KG1 (cell line): ENCODE data around the gene COLEC11.
"Not testable (repeated sequence)": the region's sequence is repeated elsewhere in the genome, so short reads cannot be mapped to it uniquely, and the experiment has no call there.

Experiments
- DNase-seq: peaks from one replicate; lab custom pipeline; 2025; lab: John Stamatoyannopoulos, UW

The COLEC11 gene

DNA sequence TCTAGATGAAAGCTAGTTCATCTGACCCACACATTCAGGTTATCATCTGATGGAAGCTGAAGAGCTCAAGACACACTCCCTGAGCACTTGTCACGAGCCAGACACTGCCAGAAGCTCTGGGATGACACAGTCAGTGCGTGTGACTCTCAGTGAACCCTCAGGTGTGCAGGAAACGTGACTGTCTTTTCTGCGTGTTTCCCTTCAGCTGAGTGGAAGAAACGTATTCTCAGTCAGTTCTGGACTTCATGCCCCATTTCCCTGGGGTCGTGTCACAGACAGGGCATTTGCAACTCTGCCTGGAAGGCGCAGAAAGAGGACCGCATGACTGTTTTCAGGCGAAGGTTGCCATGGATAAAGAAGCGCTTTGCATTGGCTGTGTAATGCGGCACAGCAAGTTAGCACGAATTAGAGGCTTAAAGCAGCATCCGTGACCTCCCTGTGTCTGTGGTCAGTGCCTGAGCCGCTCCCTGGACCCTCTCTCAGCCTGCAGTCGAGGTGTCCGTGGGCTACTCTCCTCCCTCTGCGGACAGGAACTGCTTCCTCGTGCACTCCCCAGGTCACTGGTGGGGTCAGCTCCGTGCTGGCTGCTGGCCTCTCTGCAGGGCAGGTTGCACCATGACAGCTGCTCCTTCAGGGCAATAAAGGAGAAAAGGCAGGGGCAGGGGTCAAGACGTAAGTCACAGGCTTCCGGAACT is 59.8 kb downstream of the COLEC11 start:
- DNase-seq = no peak

DNA sequence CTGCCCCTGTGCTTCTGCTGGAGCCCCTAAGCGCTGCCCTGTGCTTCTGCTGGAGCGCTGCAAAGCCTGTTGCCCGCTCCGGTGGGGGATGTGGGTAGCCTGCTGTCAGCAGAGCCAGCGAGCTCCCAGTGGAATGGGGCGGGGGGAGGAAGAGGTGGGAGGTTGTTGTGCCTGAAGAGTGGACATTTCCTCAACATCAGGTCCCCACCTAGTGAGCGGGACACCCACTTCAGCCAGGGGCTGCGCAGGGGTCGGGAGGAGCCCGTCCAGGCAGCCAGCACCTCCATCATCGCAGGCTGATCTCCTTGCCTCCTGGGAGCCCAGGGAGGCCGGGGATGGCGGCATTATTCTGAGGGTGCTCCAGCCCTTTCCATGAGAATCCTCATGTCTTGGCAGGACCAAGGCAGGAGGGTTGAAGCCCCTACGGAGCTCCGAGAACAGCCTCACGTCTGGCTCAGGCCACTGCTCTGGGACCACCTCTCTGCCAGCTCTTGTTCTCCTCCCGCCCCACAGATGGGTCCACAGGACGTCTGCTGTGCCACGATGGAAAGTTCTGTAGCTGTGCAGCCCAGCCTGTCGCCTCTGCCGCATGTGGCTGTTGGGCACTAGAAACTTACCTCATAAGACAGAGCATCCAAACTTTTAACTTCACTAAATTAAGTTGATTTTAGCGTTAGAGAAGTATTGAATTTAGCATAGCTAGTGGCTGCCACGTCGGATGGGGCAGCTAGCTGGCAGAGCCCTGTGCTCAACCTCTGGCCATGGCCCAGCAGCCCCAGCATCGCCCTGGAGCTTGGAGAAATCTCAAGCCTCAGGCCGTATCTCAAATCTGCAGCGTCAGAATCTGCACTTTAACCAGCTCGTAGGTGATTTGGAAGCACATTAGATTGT is 61.2 kb downstream of the COLEC11 start:
- DNase-seq = no peak

DNA sequence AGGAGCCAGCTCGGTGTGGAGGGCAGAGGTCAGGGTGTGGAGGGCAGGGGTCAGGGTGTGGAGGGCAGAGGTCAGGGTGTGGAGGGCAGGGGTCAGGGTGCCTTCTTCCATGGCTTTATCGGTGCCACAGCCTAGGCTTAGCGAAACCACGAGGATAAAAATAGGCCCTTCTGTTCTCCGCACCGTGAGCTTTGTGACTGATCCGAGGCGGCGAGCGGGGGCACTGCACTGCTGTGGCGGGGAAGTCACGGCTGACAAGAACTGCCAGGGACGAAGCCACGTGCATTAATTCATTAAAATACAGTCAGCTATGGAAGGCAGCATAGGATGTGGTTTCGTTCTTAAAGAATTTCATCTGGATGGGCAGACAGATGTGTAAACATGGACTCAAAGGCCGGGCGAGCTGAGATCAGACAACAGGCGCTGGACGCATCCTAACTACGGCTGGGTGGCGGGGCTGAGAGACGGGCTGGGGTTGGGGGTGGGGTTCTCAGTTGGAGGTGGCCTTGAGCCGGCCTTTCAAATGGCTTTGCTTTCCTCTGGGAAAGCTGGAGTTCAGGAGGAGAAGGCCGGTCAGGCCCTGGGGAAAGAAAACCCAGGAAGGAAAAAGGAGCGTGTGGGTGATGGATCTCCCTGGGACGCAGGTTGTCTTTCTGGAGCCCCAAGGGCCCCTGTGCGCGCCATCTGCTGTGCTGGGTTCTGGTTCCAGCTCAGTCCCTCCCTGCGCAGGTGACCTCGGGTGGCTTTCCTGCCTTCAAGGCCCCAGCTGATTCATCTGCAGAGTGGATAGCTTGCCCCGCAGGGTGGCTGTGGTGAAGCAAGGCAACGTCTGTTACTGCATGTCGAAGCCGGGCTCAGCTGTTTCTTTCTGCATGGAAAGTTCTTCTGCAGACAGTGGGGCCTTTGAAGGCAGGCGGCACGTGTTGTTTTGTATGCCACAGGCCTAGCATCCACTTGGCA is 62.1 kb downstream of the COLEC11 start:
- no peak for DNase-seq

DNA sequence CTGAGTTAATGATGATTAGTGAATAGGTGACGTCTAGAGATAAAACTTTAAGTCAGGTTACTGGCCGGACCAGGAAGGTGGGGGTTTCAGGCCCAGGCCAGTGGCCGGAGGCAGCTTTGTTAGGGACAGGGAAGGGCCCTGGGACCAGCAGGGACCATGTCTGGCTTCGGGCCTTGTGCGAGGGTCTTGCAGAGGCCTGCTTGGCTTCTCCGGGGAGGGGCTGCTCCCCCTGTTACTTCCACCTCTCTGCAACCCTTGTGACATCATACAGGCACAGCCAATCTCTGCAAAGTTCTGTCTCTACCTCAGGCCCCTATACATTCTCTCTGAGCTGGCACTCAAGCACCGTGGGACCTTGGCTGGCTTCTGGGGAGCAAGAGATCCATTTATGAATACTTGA is 63.0 kb downstream of the COLEC11 start, which contains the start of gene ALLC:
Gene ALLC (plus strand): TSS at position 320 of the 400 bp plus-strand sequence. CDS start 12,958 bp downstream, outside the sequence.
- DNase-seq = no peak

DNA sequence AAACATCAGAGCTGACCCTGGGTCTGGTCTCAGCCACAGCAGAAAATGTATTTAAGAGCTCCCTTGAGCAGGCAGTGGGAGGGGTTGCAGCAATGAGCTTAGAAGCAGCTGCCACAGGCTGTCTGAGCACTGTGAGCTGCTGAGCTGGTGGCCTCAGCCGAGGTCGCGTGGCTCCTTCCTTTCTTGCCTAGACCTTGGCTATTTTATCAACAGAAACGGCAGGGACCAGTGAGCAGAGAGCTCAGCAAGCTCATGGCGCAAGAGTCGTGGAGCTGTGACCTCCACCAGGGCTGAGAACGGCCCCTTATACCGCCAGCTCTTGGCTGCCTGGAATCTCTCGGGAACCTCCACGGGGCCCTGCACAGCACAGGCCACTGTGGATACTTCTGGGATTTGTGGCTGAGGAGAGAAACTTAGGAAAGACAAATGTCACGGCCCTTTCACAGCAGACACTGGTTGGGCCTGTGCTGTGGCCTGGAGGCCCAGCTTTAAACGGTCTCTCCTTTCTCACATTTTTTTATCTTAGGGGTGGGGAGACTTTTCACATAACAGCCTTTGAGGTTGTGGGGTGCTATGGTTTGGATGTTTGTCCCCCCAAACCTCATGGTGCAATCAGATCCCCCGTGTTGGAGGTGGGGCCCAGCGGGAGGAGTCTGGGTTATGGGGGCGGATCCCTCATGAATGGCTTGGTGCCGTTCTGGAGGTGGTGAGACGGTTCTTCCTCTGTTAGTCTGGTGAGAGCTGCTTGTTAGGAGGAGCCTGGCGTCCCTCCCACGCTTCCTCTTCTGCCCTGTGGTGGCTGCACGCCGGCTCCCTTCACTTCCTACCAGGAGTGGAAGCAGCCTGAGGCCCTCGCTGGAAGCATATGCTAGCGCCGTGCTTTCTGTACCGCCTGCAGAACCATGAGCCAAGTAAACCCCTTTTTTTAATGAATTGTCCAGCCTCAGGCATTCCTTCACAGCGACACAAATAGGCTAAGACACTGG is 64.8 kb downstream of the COLEC11 start:
- DNase-seq = no peak

DNA sequence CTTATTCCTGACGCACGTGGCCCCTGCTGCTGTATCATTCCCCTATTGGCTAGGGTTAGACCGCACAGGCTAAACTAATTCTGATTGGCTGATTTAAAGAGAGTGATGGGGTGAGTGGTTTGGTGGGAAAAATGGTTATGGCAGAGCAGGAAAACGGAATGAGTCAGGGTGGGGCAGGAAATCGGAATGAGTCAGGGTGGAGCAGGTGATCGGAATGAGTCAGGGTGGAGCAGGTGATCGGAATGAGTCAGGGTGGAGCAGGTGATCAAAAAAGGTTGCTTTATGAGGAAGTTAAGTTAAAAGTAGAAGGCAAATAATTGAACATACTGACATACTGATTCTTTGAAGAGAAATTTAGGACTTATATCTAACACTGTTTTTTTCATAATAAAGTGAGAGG is 65.7 kb downstream of the COLEC11 start:
- DNase-seq = not testable (repeated sequence)

DNA sequence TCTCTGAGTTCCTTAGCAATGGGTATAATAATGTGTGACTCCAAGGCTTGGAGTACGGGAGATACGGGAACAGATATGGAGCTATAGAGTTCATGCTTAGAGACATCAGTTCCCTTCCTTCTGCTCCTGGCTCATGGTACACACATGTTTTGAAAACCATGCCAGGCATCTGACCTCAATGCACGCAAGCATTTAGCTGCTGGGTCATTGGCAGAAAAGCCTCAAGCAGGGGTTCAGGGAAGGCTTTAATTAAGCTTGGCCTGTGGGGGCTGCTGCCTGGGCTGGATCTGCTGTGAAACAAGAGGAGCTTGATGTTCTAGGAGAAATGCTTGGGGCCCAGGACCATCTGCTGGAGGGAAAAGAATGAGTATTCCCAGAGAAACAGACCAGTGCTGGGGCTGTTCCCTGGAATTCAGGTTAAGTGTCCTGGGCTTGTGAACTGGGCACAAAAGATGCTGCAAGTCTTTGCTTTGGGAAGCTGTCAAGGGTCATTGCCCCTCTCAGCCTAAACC is 66.3 kb downstream of the COLEC11 start:
- DNase-seq = no peak

DNA sequence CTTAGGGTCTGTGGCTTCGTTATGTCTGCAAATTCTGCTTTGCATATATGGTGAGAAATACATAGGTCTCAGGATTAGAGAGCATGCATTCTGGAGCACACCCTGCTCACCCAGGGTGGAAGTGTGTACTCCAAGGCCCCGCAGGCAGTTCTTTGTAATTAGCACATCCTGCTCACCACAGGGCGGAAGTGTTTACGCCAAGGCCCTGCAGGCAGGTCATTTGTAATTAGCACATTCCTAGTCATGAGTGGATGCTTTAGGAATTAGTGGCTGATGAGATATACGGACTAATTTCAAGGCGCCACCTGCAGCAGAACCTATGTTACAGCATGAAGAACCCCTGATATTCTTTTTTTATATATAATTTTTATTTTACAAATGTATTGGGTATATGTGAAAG is 67.3 kb downstream of the COLEC11 start:
- no peak for DNase-seq

DNA sequence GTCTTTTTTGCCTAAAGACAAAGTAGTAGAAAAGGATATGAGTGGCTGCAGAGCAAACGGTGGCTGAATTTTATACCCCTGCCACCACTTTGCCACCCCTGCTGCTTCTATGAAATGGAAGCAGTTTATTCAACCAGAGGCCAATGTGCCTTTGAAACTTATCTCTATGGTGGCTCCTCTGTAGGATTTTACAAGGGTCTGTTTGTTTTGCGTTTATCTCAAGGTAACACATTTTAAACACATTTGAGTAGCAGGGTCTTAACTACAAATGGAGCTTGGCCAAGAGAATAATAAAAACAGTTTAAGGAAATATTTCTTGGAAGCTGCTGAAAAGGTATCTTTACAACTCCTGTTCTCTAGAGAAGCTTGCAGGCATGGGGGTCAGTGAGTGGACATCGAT is 69.2 kb downstream of the COLEC11 start:
- no peak for DNase-seq

DNA sequence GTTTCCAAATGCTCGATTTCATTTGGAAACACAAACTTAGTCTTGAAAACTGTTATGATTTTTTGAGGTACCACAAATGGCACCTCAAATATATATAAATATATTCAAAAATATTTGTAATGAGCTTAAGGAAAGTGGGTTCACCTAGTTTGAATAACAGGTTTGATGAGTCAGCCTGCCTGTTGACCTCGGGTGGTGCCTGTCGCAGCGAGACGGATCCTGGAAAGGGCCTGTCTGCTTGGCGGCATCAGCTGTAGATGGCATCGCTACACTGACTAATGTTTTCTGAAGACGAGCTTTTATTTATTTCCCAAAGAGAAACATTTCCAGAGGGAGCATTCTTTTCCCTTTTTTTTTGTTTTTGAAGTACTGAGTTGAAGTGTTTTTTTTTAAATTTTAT is 70.0 kb downstream of the COLEC11 start:
- DNase-seq = no peak

DNA sequence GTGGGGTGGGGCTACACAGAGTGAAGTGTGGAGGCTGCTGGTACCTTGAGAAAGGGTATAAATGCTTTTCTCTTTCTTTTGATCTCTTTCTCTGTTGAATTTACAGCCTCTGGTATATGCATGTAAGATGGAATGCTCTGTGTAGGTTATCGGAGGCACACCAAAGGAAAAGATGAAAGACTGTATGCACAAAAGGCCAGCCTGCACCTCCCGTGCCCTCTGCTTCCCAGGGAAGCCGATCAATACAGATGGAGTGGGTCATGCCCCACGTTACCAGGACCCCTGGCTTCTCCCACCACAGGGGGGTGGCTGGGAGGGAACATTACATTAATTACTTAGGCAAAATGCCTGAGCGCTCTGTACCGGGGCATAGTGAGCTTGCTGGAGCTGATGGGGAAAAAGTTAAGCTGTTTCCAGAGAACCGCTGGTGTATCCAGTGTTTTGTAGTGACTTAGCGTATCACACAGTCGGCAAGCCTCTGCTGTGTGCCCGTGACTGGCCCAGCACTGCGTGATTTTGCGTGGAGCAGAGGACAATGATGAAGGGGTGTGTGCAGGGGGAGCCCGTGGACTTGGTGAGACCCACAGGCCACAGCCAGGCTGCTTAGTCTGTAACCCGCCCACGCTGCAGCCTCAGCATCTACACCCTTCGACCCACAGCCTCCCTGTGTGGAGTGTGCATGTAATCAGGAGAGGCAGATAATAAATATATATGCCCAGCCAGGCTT is 71.1 kb downstream of the COLEC11 start:
- DNase-seq = no peak

DNA sequence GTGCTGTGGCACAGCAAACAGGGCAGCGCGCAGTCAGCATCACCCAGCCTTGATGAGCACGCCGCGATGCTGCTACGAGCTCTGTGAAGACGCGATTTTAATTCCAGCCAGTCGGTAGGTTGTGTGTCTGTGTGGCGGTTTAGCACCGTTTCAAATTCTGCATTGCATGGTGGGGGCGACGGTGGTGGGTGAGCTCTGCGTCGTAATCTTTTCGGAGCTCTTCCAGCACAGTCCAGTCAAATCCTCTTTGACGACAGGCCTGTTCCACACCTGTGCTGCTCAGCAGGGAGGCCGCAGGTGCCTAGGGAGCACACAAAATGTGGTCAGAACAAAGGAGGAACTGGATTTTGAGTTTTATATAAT is 71.7 kb downstream of the COLEC11 start:
- no peak for DNase-seq

DNA sequence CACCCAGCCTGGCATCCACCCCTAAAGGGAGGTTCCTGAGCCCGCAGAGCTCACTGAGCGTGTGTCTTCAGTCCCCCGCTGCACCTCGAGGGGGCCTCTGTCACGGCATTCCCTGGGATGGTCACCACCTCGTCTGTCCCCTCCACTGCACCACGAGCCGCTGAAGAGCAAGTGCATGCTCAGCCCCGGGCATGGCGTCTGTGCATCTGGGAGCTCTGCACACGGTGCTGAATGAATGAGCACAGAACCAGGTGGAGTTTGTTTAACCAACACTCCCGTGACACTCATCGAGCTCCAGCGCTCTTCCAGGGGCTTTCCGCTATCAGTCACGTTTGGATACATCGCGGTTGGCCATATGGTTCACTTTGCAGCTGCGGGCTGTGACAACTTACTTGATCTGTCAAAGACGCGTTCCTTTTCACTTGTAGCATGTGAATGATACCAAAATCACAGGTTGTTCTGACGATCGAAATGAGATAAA is 72.3 kb downstream of the COLEC11 start:
- DNase-seq = no peak

DNA sequence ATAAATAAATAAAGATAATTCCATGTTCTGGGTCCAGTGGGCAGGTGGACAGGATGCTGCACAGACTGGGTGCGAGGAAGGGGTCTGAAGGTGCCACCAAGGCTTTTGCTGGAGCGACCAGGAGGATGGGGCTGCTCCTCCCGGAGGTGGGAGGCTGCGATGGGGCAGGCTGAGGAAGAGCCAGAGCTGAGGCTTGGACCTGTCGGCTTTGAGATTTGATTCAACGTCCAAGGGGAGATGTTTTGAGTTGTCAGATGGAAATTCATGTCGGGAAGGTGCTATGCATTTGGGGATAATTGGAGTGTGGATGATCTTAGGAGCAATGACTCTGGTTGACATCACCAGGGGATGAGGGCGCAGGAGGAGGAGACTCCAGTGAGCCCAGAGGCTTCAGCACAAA is 74.7 kb downstream of the COLEC11 start:
- DNase-seq = no peak

DNA sequence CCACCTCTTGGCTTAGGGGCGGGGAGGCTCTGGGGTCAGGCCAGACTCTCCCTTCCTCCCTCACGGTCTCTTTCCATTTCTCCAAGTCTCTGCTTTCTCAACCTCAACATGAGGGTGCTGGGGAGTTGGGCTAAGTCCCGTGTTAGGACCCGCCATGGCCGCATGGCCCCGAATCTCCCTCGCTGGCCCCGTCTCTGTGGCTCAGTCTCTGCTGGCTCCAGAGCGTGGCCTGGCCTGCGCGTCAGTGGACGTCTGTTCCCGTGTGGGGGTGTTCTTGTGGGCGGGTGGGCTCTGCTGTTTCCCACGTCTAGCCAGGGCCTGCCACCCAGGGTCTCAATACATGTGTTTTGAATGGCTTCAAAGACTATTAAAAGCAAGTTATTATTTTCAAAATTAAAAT is 75.5 kb downstream of the COLEC11 start:
- no peak for DNase-seq

DNA sequence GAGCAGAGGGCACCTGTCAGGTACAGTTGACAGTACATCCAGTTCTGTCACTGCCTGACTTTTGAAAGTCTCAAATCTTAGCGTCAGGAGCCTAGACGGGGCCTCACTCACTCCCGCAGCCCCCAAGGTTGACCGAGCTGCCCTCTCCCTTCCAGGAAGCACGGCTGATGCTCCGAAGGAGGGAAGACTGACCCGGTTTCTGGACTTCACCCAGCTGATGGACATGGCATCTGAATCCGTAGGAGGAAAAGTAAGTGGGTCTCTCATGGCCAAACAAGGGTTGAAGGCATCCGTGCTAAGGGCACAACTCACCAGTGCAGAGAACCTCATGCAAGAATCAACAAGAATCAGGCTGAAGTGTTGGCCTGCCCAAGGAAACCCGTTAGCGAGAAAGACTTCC is 76.0 kb downstream of the COLEC11 start:
- DNase-seq = no peak

DNA sequence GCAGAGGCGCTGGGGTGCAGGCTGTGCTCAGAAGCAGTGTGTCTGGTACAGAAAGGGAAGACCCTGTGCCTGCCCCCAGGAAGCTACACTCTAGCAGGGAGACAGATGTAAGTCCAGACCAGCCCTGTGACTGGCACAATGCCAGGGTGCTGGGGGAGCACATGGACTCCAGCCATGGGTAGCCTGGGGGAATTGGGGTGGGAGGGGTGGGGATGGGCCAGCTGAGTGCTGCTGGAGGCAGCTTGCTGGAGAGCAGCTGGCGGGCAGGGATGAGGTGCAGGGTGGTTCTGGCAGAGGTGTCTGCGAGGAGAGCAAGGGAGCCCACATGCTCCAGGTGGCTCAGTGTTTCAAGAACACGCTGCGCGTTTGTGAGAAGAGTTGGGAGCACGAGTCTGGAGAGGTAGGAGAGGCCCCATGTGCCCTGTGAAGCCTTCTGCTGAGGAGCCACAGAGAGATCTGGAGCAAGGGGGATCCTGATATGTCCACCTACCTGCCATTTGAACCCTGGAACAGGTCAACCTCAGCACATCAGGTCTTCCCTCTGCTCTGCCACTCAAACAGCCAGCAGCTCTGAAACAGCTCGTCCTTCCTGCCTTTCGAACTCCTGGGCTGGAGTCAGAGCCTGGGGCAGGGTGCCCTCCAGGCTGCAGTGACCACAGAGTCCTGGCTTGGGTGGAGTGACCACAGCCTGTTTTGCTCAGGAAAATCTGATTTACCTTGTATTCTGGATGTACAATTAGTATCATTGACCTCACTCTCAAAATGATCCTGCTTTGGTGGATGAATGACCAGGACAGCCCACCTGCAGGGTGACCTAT is 78.2 kb downstream of the COLEC11 start:
- no peak for DNase-seq

DNA sequence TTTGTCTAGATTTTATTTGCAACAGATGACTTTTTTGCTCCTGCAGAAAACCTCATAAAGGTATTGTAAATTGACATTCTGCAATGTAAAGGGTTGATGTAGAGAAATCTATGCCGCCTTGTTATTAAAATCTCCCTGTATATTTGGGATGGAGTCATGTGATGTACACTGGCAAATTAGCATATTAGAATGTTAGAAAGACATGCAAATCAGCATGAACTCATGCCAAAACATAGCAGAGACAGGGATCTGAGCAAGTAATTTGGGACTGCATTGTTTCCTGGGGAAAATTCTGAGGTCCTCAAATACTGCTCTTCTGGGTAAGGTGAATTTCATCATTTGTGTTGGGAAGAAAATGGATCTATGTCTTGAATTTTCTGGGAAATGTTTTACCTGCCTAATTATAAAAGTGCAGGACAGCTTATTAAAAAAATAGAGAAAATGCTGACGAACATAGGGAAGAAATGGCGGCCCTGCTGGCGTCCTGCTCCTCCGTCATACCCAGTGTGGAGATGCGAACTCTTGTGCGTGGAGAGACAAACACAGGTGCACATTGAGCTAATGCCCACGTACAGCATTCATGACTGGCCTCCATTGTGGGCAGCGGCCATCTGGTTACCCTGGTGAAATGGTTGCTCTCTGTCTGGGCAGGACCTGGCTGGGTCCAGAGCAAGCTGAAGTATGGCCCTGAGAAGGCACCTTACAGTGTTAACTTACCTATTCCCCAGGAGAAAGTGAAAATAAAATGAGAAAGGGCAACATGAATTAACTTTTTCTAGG is 79.3 kb downstream of the COLEC11 start:
- no peak for DNase-seq
